Thyroid gland (tissue), 4 donors: ENCODE data around the gene CCR5.

Experiments
- CTCF ChIP-seq, 6 experiments: fragments of 200-600 bp in 3 of 6; fragments of 450-650 bp in 3 of 6; sonication (generic) in 3 of 6; IDR thresholded peaks; one replicate each; pipeline ENCODE4 v1.5.1; 2016 to 2019; ENCODE audit warnings: antibody characterized with exemption in 6 of 6, mild to moderate bottlenecking in 2 of 6, inconsistent platforms in 1 of 6, moderate library complexity in 1 of 6
- POLR2A ChIP-seq, 2 donors: fragments of 450-650 bp; IDR thresholded peaks; one replicate each; pipeline ENCODE4 v1.6.1; 2017; ENCODE audit warnings: antibody characterized with exemption in 2 of 2, mild to moderate bottlenecking in 2 of 2, moderate library complexity in 1 of 2

GRCh38 chr3:46411271-46411670 is 40.5 kb downstream of the CCR5 start:
- TF ChIP-seq CTCF (IDR thresholded peaks at IDR 0.05) (no peak), POLR2A (IDR thresholded peaks at IDR 0.05) (no peak)
